Colonic mucosa (tissue), 4 donors: ENCODE results near the gene LAMA1. TPM values are rescaled to one million over a fixed set of nuclear protein-coding genes. Genes with fewer than 3 reads are reported as not detected.
A peak's percentile ranks its signal among the peaks of the same experiment; 100 is the strongest.

Experiments used
- DNase-seq: peaks from one replicate; pipeline ENCODE4 v3.0.0-alpha.2; 2020
- H3K27ac ChIP-seq: fragments of 200-600 bp; one replicate; pipeline ENCODE4 v1.8.0; 2021
- H3K27me3 ChIP-seq: fragments of 200-600 bp; one replicate; pipeline ENCODE4 v1.8.0; 2021
- H3K36me3 ChIP-seq: fragments of 200-600 bp; one replicate; pipeline ENCODE4 v1.8.0; 2021
- H3K4me1 ChIP-seq: fragments of 200-600 bp; one replicate; pipeline ENCODE4 v1.8.0; 2021; ENCODE audit warnings: mild to moderate bottlenecking
- H3K4me3 ChIP-seq: fragments of 200-600 bp; one replicate; pipeline ENCODE4 v1.8.0; 2021
- H3K9ac ChIP-seq, 2 donors: one replicate each; pipeline ENCODE4 v1.7.0; 2013; ENCODE audit warnings: control low read depth in 2 of 2, low read depth in 2 of 2, low read length in 2 of 2
- H3K9me3 ChIP-seq: fragments of 200-600 bp; one replicate; pipeline ENCODE4 v1.8.0; 2021
- CTCF ChIP-seq: fragments of 200-600 bp; IDR thresholded peaks from one replicate; pipeline ENCODE4 v1.8.0; 2022; ENCODE audit warnings: antibody characterized with exemption, mild to moderate bottlenecking
- intact Hi-C: fragments of 100-400 bp; cut with DNase I; formaldehyde crosslinking; loops from one replicate; pipeline ENCODE4 v1.14.1; 2022
- total RNA-seq, 2 donors: library from RNA; stranded (reverse); fragmentation: NEBNext Ultra II Directional in 1 of 2; extraction: Animal tissue kit (Norgen Biotek cat#: 25700) in 1 of 2; gene quantifications; one replicate each; pipeline ENCODE4 v1.2.1, GENCODE V29; 2021
- donor health status: healthy.
- donor health status: DM: no; HTN: no; CAD: no.
- donor health status: DM: no; HTN: no; CAD: no.

Gene LAMA1, protein sequence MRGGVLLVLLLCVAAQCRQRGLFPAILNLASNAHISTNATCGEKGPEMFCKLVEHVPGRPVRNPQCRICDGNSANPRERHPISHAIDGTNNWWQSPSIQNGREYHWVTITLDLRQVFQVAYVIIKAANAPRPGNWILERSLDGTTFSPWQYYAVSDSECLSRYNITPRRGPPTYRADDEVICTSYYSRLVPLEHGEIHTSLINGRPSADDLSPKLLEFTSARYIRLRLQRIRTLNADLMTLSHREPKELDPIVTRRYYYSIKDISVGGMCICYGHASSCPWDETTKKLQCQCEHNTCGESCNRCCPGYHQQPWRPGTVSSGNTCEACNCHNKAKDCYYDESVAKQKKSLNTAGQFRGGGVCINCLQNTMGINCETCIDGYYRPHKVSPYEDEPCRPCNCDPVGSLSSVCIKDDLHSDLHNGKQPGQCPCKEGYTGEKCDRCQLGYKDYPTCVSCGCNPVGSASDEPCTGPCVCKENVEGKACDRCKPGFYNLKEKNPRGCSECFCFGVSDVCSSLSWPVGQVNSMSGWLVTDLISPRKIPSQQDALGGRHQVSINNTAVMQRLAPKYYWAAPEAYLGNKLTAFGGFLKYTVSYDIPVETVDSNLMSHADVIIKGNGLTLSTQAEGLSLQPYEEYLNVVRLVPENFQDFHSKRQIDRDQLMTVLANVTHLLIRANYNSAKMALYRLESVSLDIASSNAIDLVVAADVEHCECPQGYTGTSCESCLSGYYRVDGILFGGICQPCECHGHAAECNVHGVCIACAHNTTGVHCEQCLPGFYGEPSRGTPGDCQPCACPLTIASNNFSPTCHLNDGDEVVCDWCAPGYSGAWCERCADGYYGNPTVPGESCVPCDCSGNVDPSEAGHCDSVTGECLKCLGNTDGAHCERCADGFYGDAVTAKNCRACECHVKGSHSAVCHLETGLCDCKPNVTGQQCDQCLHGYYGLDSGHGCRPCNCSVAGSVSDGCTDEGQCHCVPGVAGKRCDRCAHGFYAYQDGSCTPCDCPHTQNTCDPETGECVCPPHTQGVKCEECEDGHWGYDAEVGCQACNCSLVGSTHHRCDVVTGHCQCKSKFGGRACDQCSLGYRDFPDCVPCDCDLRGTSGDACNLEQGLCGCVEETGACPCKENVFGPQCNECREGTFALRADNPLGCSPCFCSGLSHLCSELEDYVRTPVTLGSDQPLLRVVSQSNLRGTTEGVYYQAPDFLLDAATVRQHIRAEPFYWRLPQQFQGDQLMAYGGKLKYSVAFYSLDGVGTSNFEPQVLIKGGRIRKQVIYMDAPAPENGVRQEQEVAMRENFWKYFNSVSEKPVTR (N-terminal part only)
- total RNA-seq, result 10 to 100 TPM in 1 of 2 donors, 1 to 10 TPM in 1; 7.7 to 24.2 TPM

DNA sequence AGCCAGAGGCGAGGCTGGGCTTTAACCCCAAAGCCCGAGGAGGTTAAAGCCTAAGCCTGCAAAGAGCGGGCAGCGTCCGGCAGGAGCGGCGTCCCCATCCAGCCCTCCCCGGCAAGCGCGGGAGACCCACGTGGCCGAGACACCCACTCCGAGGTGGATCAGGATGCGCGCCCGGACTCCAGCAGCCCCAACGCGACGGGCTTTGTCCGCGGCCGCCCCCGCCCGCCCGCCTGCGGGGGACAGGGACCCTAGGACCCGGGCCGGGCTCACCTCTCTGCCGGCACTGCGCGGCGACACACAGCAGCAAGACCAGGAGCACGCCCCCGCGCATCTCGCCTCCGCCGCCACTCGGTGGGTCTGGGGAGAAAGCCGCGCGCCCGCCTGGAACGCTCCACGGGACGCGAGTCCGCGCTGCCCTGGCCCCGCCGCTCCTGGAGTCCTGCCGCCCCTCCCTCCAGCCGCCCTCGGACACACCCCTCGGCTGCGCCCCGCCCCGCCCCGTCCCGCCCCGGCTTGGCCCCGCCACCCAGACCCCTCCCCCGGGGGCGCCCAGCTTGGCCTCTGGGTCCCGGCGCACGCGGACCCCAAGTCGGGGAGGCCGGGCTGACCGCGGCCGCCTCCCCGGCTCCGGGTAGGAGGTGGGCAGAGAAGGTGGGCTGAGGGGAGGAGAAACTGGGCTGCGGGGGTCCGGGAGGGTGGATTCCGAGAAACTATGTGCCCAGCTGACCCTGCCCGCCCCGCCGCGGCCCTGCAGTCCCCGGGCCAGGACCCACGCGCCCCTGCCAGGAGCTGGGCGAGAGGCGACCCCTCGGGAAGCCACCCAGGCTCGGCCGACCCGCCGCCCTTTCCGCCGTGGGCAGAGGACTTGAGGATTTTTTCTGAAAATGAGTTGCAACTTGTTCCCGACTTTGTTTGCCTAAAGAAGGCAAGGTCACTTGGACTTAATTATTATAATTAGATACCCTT lies at the start of gene LAMA1:
Gene LAMA1, minus strand, starts transcription at position 408 of the 966 bp plus-strand sequence. Its CDS starts 77 bp downstream, at position 331.
- Histone ChIP-seq H3K4me3 (peak within 1 kb of the TSS; percentile 26), H3K4me1 (no peaks in the 10 kb centered on the region), H3K27ac (no peak within 1 kb of the TSS), H3K36me3 (no peaks in the 10 kb centered on the region), H3K9ac (no peak within 1 kb of the TSS), H3K9me3 (no peaks in the 10 kb centered on the region), H3K27me3 (peaks cover 42% of the 10 kb centered on the region)
- no peak for TF ChIP-seq CTCF
- intact Hi-C loops, result no loop called here
- no peak for DNase-seq

GRCh38 chr18:7165846-7166393 lies 48.3 kb upstream of the LAMA1 start:
- DNase-seq, result no peak
- Histone ChIP-seq H3K27ac (no peak overlapping the region), H3K9me3 (no peaks in the 10 kb centered on the region), H3K4me3 (no peak overlapping the region), H3K27me3 (no peaks in the 10 kb centered on the region), H3K36me3 (no peaks in the 10 kb centered on the region), H3K9ac (no peak overlapping the region), H3K4me1 (no peaks in the 10 kb centered on the region)
- no peak for TF ChIP-seq CTCF
- intact Hi-C loops, result no loop called here

GRCh38 chr18:7164323-7165004 lies 46.9 kb upstream of the LAMA1 start:
- TF ChIP-seq CTCF, result no peak
- Histone ChIP-seq H3K4me3 (no peak overlapping the region), H3K27ac (no peak overlapping the region), H3K36me3 (no peaks in the 10 kb centered on the region), H3K27me3 (no peaks in the 10 kb centered on the region), H3K9ac (no peak overlapping the region), H3K4me1 (no peaks in the 10 kb centered on the region), H3K9me3 (no peaks in the 10 kb centered on the region)
- no peak for DNase-seq
- intact Hi-C loops, result no loop called here

- H3K4me1 ChIP-seq, result no peaks in the 10 kb centered on the region
- no peak overlapping the region for H3K9ac ChIP-seq
- H3K27ac ChIP-seq, result no peak overlapping the region
- no peaks in the 10 kb centered on the region for H3K9me3 ChIP-seq
- intact Hi-C loops, result no loop called here
- no peaks in the 10 kb centered on the region for H3K36me3 ChIP-seq
- no peak for DNase-seq
- no peak for TF ChIP-seq CTCF
- H3K4me3 ChIP-seq, result no peak overlapping the region
- no peaks in the 10 kb centered on the region for H3K27me3 ChIP-seq
Measured at GRCh38 chr18:7158216-7158615, 40.6 kb upstream of the LAMA1 start.
